ENCODE results near the gene CD38.

GRCh38 chr4:15847746-15848145 is 69.6 kb downstream of the CD38 start:
- TF ChIP-seq EHMT2 (IDR thresholded peaks at IDR 0.05; ENCODE audit: low read depth) (no peak), CTCF (IDR thresholded peaks at IDR 0.05) (no peak), ZSCAN20 (CRISPR knock-in tag; IDR thresholded peaks at IDR 0.05) (no peak), KDM1A (IDR thresholded peaks at IDR 0.05; ENCODE audit: low read depth) (no peak), RAD21 (conservative IDR thresholded peaks at IDR 0.05 in 1 of 2, IDR thresholded peaks at IDR 0.05 in 1 of 2) (no peak), REST (IDR thresholded peaks at IDR 0.05) (no peak), BHLHE40 (IDR thresholded peaks at IDR 0.05; ENCODE audit: low read depth, low read length) (no peak), HOXA7 (CRISPR knock-in tag; IDR thresholded peaks at IDR 0.05) (no peak), POLR2A (IDR thresholded peaks at IDR 0.05; ENCODE audit: low read length) (no peak), ELK1 (IDR thresholded peaks at IDR 0.05; ENCODE audit: low read depth, low read length) (no peak), EP300 (IDR thresholded peaks at IDR 0.05) (no peak), POLR2AphosphoS2 (conservative IDR thresholded peaks at IDR 0.05; ENCODE audit: low read length) (no peak)
